MG63 (cell line): Measurements from ENCODE around the gene A3GALT2. TPM values are rescaled to one million over a fixed set of nuclear protein-coding genes. Genes with fewer than 3 reads are reported as not detected.
"Not testable (repeated sequence)": the region's sequence is repeated elsewhere in the genome, so short reads cannot be mapped to it uniquely, and the experiment has no call there.

Experiments used
- DNase-seq: peaks from one replicate; pipeline ENCODE4 v3.0.0-alpha.2; 2020
- H3K27me3 ChIP-seq: fragments of 250-450 bp; sonication (Bioruptor Pico); 2 replicates; pipeline ENCODE4 v1.5.1; 2020; ENCODE audit warnings: mild to moderate bottlenecking, moderate library complexity
- H3K36me3 ChIP-seq: fragments of 250-450 bp; sonication (Bioruptor Pico); 2 replicates; pipeline ENCODE4 v1.5.1; 2020; ENCODE audit warnings: mild to moderate bottlenecking, moderate library complexity
- H3K4me3 ChIP-seq: fragments of 250-450 bp; sonication (Bioruptor Pico); 2 replicates; pipeline ENCODE4 v1.5.1; 2020; ENCODE audit warnings: mild to moderate bottlenecking, moderate library complexity
- H3K9me3 ChIP-seq: fragments of 250-450 bp; sonication (Bioruptor Pico); 2 replicates; pipeline ENCODE4 v1.5.1; 2020; ENCODE audit warnings: mild to moderate bottlenecking, moderate library complexity
- total RNA-seq: library from RNA; depleted of rRNA; stranded (reverse); fragments of >200 nt; shearing (Covaris generic); gene quantifications from 2 replicates; pipeline ENCODE4 v1.2.3, GENCODE V29; 2014; ENCODE audit warnings: low replicate concordance

A3GALT2 gene
- total RNA-seq, 1 experiment from 2014 or later: not detected

- H3K36me3 ChIP-seq: no peaks in the 10 kb centered on the region
Measured at GRCh38 chr1:33294071-33295010, 26.6 kb downstream of the A3GALT2 start.

GRCh38 chr1:33292726-33293340, 28.1 kb downstream of the A3GALT2 start:
- H3K9me3 ChIP-seq: no peaks in the 10 kb centered on the region
- no peak overlapping the region for H3K4me3 ChIP-seq
- H3K27me3 ChIP-seq: no peaks in the 10 kb centered on the region
- no peak for DNase-seq
- no peaks in the 10 kb centered on the region for H3K36me3 ChIP-seq

More at GRCh38 chr1:33294071-33295010, 26.6 kb downstream of the A3GALT2 start:
- no peaks in the 10 kb centered on the region for H3K27me3 ChIP-seq
- H3K9me3 ChIP-seq: no peaks in the 10 kb centered on the region
- H3K4me3 ChIP-seq: no peak overlapping the region
- no peak for DNase-seq

DNA sequence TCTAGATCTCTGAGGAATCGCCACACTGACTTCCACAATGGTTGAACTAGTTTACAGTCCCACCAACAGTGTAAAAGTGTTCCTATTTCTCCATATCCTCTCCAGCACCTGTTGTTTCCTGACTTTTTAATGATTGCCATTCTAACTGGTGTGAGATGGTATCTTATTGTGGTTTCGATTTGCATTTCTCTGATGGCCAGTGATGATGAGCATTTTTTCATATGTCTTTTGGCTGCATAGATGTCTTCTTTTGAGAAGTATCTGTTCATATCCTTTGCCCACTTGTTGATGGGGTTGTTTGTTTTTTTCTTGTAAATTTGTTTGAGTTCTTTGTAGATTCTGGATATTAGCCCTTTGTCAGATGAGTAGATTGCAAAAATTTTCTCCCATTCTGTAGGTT, 30.3 kb downstream of the A3GALT2 start:
- not testable (repeated sequence) for DNase-seq

GRCh38 chr1:33289858-33290154, 31.1 kb downstream of the A3GALT2 start:
- Histone ChIP-seq H3K27me3 (no peaks in the 10 kb centered on the region), H3K9me3 (no peaks in the 10 kb centered on the region), H3K36me3 (no peaks in the 10 kb centered on the region), H3K4me3 (no peak overlapping the region)
- no peak for DNase-seq

More for the DNA sequence above, 30.3 kb downstream of the A3GALT2 start:
- H3K9me3 ChIP-seq, H3K27me3 ChIP-seq, H3K4me3 ChIP-seq, H3K36me3 ChIP-seq: not testable (repeated sequence)

GRCh38 chr1:33288976-33289857, 31.7 kb downstream of the A3GALT2 start:
- no peak for DNase-seq
- Histone ChIP-seq H3K4me3 (no peak overlapping the region), H3K27me3 (no peaks in the 10 kb centered on the region), H3K9me3 (no peaks in the 10 kb centered on the region), H3K36me3 (no peaks in the 10 kb centered on the region)

GRCh38 chr1:33287317-33287716, 33.6 kb downstream of the A3GALT2 start:
- no peaks in the 10 kb centered on the region for H3K27me3 ChIP-seq
- no peak for DNase-seq
- no peak overlapping the region for H3K4me3 ChIP-seq
- H3K9me3 ChIP-seq: no peaks in the 10 kb centered on the region
- H3K36me3 ChIP-seq: no peaks in the 10 kb centered on the region

DNA sequence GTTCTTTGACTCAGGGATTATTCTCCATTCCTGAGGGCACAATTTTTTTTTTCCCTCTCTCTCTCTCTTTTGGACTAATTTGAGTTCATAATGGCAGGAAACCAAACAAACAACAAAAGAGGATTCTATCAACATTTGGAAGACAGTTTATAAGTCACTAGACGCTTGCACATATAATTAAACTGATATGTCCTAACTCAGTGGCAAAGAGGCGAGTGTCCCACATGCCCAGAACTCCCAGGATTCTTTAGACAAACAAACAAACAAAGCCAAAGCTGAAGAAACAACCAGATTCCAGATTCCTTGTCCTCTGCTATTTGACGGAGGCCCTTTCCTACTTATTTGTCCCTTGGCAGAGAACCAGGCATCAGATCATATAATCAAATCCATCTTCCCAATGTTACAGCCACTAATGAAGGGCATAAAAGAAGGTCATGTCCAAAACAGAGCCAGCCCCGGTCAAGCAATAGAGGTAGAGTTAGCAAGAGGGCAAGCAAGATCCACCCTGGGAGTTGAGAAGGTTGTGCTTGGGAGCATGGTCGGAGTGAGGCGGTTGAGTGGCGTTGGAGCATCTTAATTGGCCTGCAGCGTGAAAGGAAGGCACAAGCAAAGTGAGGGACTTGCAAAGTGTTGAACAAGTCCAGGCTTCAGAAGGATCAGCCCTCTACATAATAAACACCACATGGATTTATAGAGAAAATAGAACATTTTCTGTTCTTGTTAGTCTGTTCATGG, 34.3 kb downstream of the A3GALT2 start:
- Histone ChIP-seq H3K4me3 (no peak overlapping the region), H3K27me3 (no peaks in the 10 kb centered on the region), H3K36me3 (no peaks in the 10 kb centered on the region), H3K9me3 (no peaks in the 10 kb centered on the region)
- no peak for DNase-seq

- no peaks in the 10 kb centered on the region for H3K36me3 ChIP-seq
- H3K27me3 ChIP-seq: no peaks in the 10 kb centered on the region
- no peak overlapping the region for H3K4me3 ChIP-seq
- no peaks in the 10 kb centered on the region for H3K9me3 ChIP-seq
- no peak for DNase-seq
Measured at GRCh38 chr1:33284049-33284448, 36.8 kb downstream of the A3GALT2 start.

GRCh38 chr1:33282791-33283190, 38.1 kb downstream of the A3GALT2 start:
- no peak for DNase-seq
- Histone ChIP-seq H3K36me3 (no peaks in the 10 kb centered on the region), H3K27me3 (no peaks in the 10 kb centered on the region), H3K9me3 (no peaks in the 10 kb centered on the region), H3K4me3 (no peak overlapping the region)

- Histone ChIP-seq H3K9me3 (no peaks in the 10 kb centered on the region), H3K27me3 (no peaks in the 10 kb centered on the region), H3K36me3 (no peaks in the 10 kb centered on the region), H3K4me3 (no peak overlapping the region)
- DNase-seq: no peak
Measured at GRCh38 chr1:33281554-33282303, 39.2 kb downstream of the A3GALT2 start.

DNA sequence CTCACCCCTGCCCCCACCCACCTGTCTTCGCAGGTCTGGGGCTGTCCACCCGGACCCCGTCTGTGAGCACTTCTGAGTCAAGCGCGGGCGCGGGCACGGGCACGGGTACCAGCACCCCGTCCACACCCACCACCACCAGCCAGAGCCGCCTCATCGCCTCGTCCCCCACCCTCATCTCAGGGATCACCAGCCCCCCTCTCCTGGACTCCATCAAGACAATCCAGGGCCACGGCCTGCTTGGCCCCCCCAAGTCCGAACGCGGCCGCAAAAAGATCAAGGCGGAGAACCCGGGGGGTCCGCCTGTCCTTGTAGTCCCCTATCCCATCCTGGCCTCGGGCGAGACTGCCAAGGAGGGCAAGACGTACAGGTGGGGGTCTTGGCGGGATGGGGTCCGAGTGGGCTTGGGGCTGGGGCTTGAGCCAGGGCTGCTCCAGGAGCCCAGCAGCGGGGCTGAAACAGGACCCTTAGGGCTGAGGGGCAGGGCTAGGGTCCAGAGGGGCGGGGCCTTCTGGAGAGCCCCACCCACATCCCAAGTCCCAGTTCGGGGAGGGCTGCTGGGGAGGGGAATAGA, 40.7 kb downstream of the A3GALT2 start:
- DNase-seq: no peak
- no peaks in the 10 kb centered on the region for H3K27me3 ChIP-seq

GRCh38 chr1:33277488-33278084, 43.3 kb downstream of the A3GALT2 start:
- H3K36me3 ChIP-seq: no peaks in the 10 kb centered on the region
- no peaks in the 10 kb centered on the region for H3K9me3 ChIP-seq
- no peak for DNase-seq
- H3K4me3 ChIP-seq: no peak overlapping the region
- H3K27me3 ChIP-seq: no peaks in the 10 kb centered on the region

More for the DNA sequence above, 40.7 kb downstream of the A3GALT2 start:
- Histone ChIP-seq H3K9me3 (no peaks in the 10 kb centered on the region), H3K4me3 (no peak overlapping the region), H3K36me3 (no peaks in the 10 kb centered on the region)

DNA sequence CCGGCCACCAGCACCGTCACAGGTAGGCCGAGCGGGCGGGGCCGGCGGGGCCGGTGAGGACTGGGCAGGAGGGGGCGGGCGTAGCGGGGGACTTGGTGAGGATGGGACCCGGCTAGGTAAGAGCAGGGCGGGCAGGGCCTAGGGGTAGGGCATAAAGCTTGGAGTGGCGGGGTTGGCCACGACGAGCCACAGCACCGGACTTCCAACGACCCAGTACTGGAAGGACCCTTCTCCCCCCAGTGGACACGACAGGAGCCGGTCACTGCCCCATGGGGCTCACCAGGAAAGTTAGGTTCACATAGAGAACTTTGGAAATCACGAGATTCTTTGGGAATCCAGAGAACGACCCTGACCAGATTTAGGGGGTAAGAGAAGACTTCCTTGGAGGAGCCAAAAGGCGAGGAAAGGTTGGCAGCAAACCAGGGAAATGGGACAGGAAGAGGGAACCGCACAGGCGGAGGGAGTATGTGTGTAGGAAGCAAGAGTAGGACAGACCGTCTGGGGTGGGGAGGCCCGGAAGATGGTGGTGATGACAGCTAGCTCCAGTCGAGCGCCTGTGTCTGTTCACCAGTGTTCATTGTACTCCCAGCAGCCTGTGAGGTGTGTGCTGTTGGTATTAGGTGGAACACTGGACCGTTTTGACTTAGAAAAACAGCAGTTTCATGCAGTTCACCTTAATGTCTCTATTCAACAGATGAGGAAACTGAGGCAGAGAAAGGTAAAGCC, 44.2 kb downstream of the A3GALT2 start:
- Histone ChIP-seq H3K36me3 (no peaks in the 10 kb centered on the region), H3K4me3 (no peak overlapping the region), H3K27me3 (no peaks in the 10 kb centered on the region), H3K9me3 (no peaks in the 10 kb centered on the region)
- no peak for DNase-seq

DNA sequence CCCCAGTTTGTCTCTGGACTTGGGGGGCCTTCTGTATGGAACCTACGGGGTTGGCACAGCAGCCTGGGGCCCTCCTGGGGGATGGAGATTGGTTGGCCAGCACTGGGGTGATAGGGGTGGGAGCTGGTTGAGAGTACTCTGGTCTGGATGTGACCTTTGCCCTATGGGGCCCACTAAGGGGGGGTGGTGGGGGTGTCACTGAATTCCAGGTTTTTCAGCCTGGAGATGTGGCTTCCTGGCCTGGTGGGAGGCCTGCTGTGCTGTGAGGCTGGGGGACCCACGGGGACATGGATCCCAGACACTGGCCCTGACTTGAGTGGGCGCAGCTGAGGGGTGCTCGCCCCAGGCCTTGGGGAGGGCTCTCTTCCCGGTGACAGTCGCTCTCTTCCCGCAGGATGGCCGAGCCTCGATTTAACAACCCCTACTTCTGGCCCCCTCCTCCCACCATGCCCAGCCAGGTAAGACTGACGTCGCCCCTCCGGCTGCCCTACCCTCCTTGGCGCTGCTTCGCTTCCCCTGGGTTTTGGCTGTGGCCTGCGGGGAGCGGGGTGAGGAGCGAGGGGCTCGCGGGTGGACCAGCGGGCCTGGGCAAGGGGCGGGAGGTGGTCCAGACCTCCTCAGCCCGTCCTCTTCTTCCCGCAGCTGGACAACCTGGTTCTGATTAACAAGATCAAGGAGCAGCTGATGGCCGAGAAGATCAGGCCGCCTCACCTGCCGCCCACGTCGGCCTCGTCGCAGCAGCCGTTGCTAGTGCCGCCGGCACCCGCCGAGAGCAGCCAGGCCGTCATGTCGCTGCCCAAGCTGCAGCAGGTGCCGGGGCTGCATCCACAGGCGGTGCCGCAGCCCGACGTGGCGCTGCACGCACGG, 45.0 kb downstream of the A3GALT2 start:
- no peak for DNase-seq
- Histone ChIP-seq H3K9me3 (no peaks in the 10 kb centered on the region), H3K36me3 (no peaks in the 10 kb centered on the region), H3K27me3 (no peaks in the 10 kb centered on the region), H3K4me3 (no peak overlapping the region)
